GM18511 (cell line): ENCODE results near the gene PRSS1.
"Not testable (repeated sequence)": the region's sequence is repeated elsewhere in the genome, so short reads cannot be mapped to it uniquely, and the experiment has no call there.

Source experiments
- ATAC-seq: cut with Tn5 transposase; IDR thresholded peaks from one replicate; pipeline ENCODE4 v1.9.1; 2021; ENCODE audit warnings: mild to moderate bottlenecking, moderate library complexity; ENCODE audit not compliant: unreplicated experiment

Gene PRSS1

DNA sequence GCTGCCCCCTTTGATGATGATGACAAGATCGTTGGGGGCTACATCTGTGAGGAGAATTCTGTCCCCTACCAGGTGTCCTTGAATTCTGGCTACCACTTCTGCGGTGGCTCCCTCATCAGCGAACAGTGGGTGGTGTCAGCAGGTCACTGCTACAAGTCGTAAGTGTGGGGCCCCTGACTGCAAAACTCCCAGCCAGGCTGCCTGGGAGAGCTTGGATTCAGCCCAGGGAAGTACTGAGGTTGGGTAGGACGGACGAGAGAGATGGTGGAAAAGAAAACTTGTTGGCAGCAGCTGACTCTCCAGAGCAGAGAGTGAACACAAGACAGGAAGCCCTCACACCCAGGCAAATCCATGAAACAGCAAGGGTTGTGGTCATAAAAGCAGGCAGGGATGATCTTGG is 22.8 kb downstream of the PRSS1 start:
- no peak for ATAC-seq

DNA sequence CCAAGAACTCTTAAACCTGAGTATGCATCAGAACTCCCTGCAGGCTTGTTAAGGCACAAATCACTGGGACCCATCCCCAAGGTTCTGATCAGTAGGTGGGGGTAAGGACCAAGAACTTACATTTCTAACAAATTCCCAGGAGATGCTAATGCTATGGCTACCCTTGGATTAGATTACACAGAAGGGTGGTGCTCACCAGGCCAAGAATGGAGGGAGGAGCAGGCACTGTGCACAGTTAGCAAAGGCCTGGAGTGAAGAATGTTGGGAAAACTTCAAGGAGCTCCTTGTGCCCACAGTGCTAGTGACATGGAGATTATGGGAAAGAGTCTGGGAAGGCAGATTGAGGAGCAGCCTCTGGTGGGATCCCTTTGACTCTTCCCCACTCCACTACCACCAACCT is 23.4 kb downstream of the PRSS1 start:
- no peak for ATAC-seq

DNA sequence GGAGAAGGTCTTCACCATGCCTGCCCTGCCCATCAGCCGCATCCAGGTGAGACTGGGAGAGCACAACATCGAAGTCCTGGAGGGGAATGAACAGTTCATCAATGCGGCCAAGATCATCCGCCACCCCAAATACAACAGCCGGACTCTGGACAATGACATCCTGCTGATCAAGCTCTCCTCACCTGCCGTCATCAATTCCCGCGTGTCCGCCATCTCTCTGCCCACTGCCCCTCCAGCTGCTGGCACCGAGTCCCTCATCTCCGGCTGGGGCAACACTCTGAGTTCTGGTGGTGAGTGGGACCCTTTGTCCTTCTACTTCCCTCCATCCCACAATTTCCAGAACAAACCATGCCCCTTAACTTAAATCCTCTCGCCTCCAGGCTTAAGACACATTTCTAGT is 24.0 kb downstream of the PRSS1 start:
- ATAC-seq: no peak

DNA sequence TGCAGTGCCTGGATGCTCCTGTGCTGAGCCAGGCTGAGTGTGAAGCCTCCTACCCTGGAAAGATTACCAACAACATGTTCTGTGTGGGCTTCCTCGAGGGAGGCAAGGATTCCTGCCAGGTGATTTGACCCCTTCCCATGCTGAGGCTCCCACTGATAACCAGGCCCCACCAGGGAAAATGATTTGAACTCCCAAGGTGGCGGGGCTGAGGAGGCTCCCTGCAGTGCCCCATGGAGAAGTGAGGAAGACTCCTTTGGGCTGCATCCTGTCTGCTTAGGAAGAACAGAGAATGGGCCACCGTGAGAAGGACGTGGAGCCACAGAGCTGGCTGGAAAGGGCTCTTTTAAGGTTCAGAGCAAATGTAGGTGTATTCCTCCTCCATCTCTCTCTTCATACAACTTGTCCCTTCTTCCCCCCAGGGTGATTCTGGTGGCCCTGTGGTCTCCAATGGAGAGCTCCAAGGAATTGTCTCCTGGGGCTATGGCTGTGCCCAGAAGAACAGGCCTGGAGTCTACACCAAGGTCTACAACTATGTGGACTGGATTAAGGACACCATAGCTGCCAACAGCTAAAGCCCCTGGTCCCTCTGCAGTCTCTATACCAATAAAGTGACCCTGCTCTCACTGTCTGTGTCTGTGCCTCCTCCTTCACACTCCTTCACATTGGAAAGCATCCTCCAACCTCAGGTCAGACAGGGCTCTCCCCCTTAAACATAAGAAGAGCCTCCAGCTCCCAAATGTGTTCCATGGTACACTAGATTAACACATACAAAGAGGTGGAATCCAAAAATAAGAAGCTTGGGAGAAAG is 24.9 kb downstream of the PRSS1 start:
- no peak for ATAC-seq

DNA sequence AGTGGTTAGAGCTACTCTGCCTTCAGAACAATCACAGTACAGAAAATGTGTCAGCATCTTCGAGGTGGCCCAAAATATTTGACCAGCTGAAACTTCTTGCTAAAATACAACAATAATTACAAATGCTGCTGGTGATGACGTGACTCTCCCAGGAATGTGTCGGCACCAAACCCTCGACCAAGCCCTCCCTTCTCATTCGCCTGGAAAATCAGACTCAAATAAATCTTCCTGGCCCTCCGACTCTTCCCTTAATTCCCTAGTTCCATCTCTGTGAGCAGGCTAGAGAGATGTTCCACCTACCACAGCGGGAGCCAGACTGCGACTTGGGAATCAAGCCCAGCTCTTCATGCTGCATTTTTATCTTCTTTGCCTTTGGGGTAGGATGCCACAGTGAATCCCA is 25.6 kb downstream of the PRSS1 start:
- ATAC-seq: no peak

DNA sequence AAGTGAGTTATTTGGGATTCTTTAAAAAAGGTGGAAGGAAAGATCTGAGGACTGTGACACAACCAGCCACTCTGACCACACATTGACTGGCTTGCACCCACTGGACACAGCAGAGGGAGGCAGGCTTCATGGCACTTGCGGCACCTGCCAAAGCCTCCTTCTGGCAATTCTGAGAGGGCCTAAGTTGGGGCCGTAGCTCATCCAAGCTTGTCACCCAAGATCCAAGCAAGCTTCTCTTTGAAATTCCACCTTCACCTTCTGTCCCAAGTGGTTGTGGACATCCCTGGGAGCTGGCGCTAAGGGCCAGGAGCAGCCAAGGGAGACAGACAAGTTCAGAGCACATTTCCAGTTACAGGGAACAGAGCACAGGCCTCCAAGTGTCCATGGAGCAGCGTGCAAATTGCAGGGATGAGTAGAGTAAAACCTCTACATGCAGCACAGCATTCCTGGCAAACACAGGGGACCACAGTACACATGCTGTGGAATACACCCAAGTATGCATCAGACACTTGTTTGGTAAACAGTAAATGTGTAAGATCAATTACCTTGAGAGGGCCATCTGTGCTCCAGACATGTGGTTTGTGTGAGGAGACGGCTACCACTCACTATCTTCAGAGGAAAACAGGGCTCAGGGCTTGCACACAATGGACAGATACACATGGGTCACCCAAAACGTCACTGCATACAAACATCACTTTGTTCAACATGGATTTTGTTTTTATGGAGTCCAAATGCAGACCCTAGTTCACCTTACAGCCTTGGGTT is 26.3 kb downstream of the PRSS1 start:
- ATAC-seq: not testable (repeated sequence)

DNA sequence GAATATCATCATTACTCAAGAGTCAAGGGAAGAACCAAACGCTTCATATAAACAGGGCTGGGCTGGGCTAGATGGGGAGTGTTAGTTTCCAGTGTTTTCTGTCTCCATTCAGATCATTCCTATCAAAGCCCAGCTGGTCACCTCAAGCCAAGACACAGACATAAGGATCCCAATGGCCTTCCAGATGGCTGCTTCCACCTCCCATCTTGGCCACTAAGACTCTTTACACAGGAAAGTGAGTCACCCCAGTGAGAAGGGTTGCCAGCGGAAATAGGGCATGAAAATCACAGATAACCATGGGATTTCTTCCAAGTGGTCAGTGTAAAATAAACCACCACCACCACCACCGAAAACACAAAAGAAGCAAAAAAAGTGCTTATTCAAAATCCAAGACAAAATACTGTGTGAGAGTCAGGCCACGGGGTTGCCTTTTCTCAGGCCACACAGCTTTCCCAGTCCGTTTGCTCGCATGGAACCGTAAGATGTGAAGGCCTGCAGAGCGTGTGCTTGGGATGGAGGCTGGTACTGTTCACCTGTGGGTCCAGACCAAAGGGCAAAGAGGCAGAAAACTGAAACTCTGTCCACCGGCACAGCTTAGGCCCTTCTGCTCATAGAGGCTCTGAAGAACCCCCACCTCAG is 27.1 kb downstream of the PRSS1 start:
- no peak for ATAC-seq

DNA sequence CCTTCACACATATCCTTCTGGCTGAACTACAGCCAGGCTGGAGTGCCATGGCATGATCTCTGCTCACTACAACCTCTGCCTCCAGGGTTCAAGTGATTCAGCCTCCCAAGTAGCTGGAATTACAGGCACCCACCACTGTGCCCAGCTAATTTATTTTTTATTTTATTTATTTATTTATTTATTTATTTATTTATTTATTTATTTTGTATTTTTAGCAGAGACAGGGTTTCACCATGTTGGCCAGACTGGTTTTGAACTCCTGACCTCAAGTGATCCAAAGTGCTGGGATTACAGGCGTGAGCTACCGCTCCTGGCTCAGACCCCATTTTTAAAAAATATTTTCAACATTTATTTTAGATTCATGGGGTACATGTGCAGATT is 27.6 kb downstream of the PRSS1 start:
- ATAC-seq: not testable (repeated sequence)

DNA sequence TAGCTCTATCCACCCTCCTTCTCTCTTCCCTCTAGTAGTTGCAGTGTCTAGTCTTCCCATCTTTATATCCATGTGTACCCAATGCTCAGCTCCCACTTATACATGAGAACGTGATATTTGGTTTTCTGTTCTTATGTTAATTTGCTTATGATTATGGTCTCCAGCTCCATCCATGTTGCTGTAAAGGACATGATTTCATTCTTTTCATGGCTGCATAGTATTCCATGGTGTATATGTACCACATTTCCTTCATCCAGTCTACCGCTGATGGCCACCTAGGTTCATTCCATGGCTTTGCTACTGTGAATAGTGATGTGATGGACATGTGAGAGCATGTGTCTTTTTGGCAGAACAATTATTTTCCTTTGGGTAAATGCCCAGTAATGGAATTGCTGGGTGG is 28.0 kb downstream of the PRSS1 start:
- ATAC-seq: no peak

DNA sequence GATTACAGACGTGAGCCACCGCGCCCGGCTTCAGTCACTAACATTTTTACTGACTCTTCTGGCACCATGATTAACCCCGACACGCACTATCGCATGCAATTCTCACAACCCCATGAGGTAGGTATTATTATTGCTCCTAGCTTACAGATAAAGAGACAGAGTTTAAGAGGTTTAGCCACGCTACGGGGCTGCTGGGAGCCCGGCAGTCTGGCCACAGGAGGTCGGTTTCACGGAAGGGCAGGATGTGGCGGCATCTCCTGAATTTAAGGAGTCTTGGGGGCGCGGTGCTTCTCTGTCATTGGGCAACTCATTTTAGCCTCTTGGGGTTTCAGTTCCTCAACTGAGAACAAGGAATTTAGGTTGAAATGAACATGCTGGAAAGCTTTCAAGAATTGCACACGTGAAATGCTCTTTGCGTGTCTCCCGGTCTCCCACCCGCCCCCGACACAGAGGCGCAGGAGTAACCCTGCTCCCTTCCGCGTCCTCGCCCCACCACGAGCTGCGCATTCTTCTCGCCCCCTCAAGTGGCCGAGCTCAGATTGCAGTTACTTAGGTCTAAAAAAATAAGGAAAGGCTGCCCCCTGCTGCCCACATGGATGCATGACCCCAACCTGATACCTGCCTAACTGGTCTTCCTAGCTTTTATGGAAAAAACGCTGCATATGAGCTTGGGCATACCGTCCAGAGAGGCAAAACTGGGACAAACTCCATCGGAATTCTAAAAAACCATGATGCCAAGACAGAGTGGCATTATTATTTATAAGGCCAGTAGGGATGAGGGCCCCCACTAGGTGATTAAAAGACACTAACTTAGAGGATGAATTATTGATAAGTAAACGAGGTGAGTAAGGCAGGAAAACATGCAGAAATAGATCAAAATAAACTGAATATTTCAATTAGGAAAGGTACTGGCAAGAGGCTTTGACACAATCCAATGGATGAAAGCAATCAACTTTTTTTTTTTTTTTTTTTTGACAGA is 33.9 kb downstream of the PRSS1 start:
- ATAC-seq: peak; percentile 92

DNA sequence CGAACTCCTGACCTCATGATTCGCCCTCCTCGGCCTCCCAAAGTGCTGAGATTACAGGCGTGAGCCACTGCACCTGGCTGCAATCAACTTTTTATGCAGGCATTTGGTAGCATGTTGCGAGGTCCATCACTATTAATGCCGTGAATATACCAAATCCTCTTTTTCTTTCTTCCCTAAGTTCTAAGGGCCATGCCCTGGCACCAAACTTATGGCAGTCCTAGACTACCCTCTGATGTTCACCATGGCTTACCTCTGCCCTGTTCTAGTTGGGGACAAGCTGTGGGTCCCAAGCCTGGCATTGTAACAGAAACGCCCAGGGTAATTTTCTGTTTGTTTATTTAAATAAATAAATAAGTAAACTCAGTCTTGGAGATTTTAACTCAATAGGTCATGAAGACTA is 34.8 kb downstream of the PRSS1 start:
- no peak for ATAC-seq

DNA sequence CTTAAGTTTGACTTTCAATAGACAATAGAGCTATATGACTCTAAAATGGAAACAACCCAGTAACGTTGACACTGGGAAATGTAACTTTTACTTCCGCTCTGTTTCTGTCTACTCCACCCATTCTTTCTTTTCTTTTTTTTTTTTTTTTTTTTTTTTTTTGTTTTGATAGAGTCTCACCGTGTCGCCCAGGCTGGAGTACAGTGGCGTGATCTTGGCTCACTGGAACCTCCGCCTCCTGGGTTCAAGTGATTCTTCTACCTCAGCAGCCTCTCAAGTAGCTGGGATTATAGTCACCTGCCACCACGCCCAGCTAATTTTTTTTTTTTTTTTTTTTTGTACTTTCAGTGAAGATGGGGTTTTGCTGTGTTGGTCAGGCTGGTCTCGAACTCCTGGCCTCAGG is 35.4 kb downstream of the PRSS1 start:
- ATAC-seq: no peak

DNA sequence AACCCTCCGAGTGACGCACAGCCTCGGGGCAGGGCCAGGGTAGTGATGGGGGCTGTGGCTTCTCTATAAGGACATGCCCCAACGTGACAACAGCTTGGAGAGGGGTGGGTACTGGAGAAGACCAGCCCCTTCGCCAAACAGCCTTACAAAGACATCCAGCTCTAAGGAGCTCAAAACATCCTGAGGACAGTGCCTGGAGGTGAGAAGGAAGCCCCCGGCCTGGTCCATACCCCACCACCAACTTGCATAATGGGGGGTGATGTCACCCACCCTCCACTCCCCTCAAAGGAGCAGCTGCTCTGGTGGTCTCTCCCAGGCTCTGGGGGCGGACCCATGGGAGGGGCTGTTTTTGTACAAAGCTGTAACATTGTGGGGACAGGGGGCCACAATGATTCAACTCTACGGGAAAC is 36.6 kb downstream of the PRSS1 start:
- no peak for ATAC-seq

DNA sequence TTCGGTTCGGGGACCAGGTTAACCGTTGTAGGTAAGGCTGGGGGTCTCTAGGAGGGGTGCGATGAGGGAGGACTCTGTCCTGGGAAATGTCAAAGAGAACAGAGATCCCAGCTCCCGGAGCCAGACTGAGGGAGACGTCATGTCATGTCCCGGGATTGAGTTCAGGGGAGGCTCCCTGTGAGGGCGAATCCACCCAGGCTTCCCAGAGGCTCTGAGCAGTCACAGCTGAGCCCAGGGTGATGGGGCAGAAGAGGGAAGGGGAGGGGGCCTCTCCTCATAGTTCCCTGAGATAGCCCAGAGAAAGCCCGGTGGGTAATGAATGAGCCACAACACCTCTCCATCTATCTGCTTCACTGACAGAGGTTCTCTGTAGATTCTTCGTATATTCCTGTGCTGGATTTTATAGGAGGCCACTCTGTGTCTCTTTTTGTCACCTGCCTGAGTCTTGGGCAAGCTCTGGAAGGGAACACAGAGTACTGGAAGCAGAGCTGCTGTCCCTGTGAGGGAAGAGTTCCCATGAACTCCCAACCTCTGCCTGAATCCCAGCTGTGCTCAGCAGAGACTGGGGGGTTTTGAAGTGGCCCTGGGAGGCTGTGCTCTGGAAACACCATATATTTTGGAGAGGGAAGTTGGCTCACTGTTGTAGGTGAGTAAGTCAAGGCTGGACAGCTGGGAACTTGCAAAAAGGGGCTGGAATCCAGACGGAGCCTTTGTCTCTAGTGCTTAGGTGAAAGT is 37.9 kb downstream of the PRSS1 start:
- ATAC-seq: no peak

DNA sequence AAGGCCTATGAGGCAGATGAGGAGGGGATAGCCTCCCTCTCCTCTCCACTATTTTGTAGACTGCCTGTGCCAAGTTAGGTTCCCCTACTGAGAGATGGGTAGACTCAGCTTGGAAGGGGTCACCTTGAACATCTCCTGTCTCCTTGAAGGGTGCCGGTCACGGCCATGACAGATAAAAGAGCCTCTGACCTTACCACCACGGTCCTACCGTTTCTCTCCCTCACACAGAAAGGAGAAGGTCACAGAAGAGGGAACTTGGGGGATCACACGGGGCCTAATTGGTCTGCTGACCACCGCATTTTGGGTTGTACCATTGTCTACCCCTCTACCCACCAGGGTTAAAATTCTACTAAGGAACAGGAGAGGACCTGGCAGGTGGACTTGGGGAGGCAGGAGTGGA is 38.5 kb downstream of the PRSS1 start:
- no peak for ATAC-seq

DNA sequence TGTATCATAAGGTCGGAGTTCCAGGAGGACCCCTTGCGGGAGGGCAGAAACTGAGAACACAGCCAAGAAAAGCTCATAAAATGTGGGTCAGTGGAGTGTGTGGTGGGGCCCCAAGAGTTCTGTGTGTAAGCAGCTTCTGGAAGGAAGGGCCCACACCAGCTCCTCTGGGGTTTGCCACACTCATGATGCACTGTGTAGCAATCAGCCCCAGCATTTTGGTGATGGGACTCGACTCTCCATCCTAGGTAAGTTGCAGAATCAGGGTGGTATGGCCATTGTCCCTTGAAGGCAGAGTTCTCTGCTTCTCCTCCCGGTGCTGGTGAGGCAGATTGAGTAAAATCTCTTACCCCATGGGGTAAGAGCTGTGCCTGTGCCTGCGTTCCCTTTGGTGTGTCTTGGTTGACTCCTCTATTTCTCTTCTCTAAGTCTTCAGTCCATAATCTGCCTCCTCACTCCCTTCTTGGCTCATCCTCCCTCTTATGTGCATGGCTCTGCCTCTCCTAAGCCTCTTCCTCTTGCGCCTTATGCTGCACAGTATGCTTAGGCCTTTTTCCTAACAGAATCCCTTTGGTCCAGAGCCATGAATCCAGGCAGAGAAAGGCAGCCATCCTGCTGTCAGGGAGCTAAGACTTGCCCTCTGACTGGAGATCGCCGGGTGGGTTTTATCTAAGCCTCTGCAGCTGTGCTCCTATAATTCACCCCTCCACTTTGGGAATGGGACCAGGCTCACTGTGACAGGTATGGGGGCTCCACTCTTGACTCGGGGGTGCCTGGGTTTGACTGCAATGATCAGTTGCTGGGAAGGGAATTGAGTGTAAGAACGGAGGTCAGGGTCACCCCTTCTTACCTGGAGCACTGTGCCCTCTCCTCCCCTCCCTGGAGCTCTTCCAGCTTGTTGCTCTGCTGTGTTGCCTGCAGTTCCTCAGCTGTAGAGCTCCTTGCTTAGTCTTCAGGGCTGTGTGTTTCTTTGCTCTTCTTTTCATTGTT is 39.3 kb downstream of the PRSS1 start:
- no peak for ATAC-seq

DNA sequence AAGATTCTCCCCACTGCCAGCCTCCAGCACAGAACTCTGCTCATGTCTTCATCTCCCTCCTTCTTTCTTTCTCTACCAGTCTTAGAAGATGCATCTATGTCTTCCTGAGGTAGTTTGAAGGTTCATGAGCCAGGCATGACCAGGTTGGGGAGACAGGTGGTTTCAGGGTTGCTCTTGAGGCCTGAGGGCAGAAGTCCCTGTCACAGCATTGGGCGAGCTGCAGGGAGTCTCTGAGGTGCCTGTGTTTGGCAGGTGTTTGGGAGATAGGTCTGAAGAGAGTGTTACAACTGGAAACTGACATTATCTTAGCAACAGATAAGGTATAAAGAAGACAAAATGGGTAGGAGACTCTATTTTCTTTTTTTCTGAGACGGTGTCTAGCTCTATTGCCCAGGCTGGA is 40.2 kb downstream of the PRSS1 start:
- ATAC-seq: no peak

DNA sequence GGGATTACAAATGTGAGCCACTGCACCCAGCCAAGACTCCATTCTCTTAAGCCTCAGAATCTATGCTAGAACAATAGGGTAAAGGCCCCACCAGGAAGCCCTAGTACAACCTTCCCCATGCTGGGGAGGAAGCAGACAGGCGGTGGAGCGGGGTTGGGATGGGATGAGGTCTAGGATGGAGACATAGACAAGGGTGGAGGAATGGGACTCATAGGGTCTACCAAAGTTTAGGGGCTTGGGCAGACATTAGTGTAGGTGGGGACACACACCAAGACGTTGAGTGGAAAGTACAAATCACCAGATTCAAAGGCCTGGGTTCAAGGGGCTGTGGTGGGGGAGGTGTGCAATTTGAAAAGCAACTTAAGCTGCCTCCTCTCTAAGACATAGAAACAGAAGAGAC is 40.8 kb downstream of the PRSS1 start:
- ATAC-seq: no peak

DNA sequence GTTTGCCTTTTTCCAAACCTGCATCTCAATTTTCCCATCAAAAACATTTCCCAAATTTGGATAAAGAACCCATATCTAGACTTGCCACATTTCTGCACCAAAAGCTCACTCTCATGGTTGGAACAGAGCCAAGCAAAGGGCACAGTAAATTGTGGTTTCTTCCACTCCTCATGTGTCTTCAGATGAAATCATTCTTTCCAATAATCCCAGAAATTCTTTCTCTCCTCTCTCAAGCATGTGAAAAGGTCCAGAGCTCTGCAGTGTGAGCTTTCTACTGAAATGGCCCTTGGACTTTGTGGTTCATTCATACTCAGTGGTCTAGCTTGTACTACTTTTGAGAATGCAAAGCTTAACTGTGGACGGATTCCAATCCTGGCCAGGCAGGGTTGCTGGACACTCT is 41.3 kb downstream of the PRSS1 start:
- no peak for ATAC-seq
